GM12892 (cell line): ENCODE results near the gene CXorf66.

Source experiments
- POLR2A ChIP-seq: IDR thresholded peaks from 2 replicates; pipeline ENCODE4 v1.6.1; 2011; ENCODE audit warnings: low read depth, low read length, control low read depth
- TAF1 ChIP-seq: IDR thresholded peaks from 2 replicates; pipeline ENCODE4 v1.6.1; 2011; ENCODE audit warnings: low read depth, mild to moderate bottlenecking, control low read depth, low read length, borderline replicate concordance

- TF ChIP-seq POLR2A (no peak), TAF1 (no peak)
Observed at GRCh38 chrX:139969286-139969685, 4.0 kb upstream of the CXorf66 start.
